Gastrocnemius medialis (tissue), 4 donors: ENCODE data around the gene NES.

Experiments used
- CTCF ChIP-seq, 5 experiments: fragments of 450-650 bp in 3 of 5; fragments of 200-600 bp in 2 of 5; sonication (generic) in 2 of 5; IDR thresholded peaks in 4 of 5; conservative IDR thresholded peaks in 1 of 5; 1 replicate in 4 of 5; 2 replicates in 1 of 5; pipeline ENCODE4 v1.5.1; 2016 to 2019; ENCODE audit warnings: antibody characterized with exemption in 5 of 5, mild to moderate bottlenecking in 3 of 5, moderate library complexity in 3 of 5
- POLR2A ChIP-seq, 2 donors: fragments of 450-650 bp; IDR thresholded peaks; one replicate each; pipeline ENCODE4 v1.6.1; 2017; ENCODE audit warnings: antibody characterized with exemption in 2 of 2, mild to moderate bottlenecking in 2 of 2, moderate library complexity in 2 of 2

GRCh38 chr1:156667968-156668709, 9.1 kb downstream of the NES start:
- TF ChIP-seq CTCF (IDR thresholded peaks at IDR 0.05 in 4 of 5, conservative IDR thresholded peaks at IDR 0.05 in 1 of 5) (no peak), POLR2A (IDR thresholded peaks at IDR 0.05) (peak in 1 of 2 donors; percentile 31)
